GM18517 (cell line): ENCODE results near the gene CUEDC2.

Experiments
- ATAC-seq: cut with Tn5 transposase; IDR thresholded peaks from one replicate; pipeline ENCODE4 v1.9.1; 2021; ENCODE audit warnings: mild to moderate bottlenecking, moderate library complexity; ENCODE audit not compliant: unreplicated experiment

The CUEDC2 gene

DNA sequence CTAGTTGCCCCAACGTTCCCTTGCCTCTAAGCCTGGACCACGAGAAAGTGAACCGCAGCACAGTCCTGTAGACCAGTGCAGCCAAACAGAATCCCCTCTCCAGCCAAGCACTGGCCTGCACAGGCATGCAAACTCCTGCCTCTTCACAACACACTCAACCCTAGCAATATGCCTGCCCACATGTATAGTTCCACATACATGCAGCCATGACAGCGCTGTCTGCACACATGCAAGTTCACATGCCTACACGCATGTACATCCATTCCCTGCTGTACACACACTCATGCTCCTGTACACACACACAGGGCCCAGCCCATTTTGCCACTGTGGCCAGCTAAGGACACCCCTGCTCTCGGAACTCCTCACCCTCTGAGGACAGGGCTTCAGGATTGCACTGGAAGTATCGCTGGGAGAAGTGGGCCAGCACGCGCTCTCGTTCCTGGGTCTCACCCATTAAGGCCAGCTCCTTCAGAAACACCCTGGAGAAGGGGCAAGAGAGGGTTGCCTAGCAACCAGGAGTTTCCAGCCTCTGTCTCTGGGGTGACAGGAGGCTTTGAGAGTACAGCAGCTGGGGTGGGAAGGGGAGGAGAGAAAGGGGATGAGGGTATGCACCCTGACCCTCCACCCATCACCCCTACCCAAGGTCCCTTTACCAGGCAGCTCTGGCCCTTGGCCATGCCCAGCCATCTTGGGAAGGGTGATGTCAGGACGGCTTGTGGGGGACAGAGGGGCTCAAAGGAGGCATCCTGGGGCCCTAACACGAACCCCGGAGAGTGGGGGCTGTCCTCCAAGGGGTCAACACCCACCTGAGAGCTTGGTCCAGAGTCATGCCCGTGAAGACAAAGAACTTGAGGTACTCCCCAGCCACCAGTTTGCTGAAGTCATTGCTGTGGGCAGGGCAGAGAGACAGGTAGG is 20.8 kb downstream of the CUEDC2 start:
- no peak for ATAC-seq

DNA sequence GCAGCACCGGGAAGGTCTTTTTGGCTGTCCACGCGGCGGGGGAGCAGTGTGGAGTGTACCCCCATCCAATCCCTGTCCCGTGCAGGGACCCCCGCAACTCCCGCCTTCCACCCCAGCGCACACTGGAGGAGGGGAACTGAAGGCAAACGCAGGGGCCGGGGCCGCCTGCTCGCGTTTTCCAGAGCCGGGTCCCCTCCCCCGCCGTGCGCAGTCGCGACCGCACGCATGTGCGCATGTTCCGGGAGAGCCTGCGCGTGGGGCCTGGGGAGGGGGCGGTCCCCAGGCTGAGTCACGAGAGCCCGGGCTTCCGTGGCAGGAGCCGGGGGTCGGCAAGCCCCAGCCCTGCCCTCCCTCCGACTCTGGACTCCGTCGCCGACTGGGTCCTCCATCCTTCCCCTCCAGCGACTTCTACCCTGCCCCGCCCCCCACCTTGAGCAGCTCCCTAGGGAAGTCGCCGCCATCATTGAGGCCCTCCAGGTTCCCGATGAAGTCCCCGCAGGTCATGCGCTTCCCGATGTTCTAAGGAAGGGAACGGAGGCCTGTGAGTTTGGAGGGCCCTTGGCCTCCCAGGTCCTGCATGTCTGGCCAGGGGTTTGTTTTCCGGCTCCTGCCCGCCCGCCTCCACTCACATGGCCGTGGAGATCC is 21.8 kb downstream of the CUEDC2 start:
- no peak for ATAC-seq

- ATAC-seq: no peak
These were observed 22.6 kb downstream of the CUEDC2 start for GRCh38 chr10:102409604-102410428.

DNA sequence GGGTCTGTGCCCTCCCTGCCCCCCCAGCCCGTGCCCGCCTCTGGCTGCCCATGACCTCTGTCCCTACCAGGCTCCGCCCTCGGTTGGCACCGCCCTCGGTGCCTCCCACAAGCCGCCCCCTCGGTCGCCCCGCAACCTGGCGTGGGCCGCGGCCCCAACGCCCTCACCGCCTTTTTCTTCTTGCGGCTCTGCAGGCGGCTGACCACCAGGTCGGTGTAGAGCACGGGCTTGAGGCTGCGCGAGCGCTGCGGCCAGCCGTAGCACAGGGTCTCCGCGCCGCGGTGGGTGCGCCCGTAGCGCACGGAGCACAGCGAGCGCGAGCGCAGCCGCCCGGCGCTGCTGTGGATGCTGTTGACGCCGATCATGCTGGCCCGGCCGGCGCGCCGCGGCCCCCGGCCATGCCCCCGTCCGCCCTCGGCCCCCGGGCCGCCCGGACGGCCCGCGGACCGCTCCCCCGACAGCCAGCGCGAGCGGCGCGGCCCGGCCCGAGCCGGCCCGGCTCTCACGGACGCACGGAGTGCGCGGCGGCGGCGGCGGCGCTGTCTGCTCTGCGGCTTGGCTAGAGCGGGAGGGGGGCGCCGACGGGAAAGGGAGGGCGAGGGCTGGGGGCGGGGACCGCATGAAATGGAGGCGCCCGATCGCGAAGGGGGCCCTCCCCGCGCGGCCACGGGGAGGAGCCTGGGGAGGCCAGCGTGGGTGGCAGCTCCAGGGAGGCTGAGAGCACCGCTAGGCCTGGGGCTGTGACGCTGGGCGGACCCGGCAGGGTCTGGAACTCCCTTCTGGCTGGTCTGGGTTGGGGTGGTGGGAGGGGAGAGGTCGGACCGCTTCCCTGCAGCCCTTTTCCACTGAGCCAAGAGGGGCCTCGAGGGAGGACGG is 23.4 kb downstream of the CUEDC2 start:
- no peak for ATAC-seq

GRCh38 chr10:102408131-102408727 is 24.1 kb downstream of the CUEDC2 start:
- no peak for ATAC-seq

- no peak for ATAC-seq
These were observed 24.8 kb downstream of the CUEDC2 start for GRCh38 chr10:102407425-102408130.

GRCh38 chr10:102406815-102407214 is 25.6 kb downstream of the CUEDC2 start:
- no peak for ATAC-seq

GRCh38 chr10:102405632-102406031 is 26.7 kb downstream of the CUEDC2 start:
- no peak for ATAC-seq

DNA sequence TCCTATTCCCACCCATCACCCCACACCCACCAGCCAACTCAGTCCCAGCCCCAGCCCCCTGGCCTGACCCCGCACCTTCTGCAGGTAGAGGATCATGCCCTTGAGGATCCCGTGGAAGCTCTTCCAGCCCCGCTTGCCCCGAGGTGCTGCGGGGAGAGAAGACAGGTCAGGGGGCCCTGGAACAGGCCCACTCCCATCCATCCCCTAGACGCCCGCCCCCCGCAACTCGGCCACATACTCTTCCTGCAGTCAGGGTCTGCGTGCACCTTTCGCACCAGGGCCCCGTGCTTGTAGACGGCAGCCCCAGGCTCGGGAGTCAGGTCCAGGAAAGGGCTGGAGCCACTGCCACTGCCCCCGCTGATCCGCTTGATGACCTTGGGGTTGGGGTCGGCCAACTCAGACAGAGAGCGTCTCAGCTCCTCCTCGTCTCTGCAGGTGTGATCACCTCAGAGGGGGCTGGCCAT is 27.2 kb downstream of the CUEDC2 start:
- no peak for ATAC-seq

- ATAC-seq: no peak
These were observed 27.8 kb downstream of the CUEDC2 start for GRCh38 chr10:102404361-102405107.

- ATAC-seq: no peak
These were observed 29.3 kb downstream of the CUEDC2 start for GRCh38 chr10:102403115-102403514.

DNA sequence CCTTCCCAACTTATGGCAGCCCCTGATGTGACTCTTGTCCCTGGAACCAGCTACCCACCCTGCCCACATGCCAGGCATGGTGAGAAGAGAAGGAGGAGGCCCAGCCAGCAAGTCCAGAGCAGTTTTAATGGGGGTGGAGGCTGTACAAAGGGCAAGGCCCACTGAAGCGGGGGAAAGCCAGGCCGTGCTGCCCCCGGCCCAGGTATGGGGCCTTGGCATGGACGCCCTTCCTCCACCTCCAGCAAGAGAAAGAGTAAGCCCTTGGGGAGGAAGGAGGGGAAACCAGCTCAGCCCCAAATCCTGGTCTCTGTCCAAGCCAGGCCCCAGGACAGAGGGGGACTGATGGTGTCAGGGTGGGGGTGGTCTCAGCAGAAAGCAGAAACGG is 29.9 kb downstream of the CUEDC2 start:
- no peak for ATAC-seq

GRCh38 chr10:102401735-102402511 is 30.5 kb downstream of the CUEDC2 start:
- ATAC-seq: no peak

- ATAC-seq: no peak
These were observed 31.1 kb downstream of the CUEDC2 start for GRCh38 chr10:102401342-102401654.

DNA sequence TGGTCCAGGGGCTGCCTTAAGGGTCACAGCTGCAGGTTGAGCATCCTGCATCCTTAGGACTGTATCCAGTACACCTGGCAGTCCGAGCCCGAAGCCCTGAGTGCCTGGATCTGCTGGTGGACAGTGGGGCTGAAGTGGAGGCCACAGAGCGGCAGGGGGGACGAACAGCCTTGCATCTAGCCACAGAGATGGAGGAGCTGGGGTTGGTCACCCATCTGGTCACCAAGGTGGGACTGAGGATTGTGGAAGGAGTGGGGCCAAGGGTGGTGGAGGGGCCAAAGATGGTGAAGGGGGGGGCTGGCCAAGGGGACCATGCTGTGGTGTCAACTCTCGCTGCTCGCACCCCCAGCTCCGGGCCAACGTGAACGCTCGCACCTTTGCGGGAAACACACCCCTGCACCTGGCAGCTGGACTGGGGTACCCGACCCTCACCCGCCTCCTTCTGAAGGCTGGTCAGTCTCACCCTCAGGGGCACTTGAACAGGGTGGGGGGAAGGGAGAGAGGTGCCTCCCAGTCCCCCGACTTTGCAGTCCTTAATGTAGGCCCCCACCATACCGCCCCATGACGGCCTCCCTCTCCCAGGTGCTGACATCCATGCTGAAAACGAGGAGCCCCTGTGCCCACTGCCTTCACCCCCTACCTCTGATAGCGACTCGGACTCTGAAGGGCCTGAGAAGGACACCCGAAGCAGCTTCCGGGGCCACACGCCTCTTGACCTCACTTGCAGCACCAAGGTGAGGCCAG is 31.6 kb downstream of the CUEDC2 start:
- ATAC-seq: no peak

DNA sequence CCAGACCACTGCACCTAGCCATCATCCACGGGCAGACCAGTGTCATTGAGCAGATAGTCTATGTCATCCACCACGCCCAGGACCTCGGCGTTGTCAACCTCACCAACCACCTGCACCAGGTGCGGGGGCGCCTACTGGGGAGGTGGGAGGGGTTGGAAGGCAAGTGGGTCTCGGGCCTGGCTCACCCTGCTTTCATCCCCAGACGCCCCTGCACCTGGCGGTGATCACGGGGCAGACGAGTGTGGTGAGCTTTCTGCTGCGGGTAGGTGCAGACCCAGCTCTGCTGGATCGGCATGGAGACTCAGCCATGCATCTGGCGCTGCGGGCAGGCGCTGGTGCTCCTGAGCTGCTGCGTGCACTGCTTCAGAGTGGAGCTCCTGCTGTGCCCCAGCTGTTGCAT is 32.3 kb downstream of the CUEDC2 start:
- ATAC-seq: no peak
